ENCODE results near the gene B4GAT1. TPM values are rescaled to one million over a fixed set of nuclear protein-coding genes. Genes with fewer than 3 reads are reported as not detected.

Gene B4GAT1
- total and polyA plus RNA-seq, 9 of the 15 experiments (the other 6 are each of a cell fraction or from before 2014, with no cell fraction given), result 0.86 to 9.5 (median 3.8) TPM

GRCh38 chr11:66311965-66312548 is 35.4 kb downstream of the B4GAT1 start (continued):
- TF ChIP-seq RREB1 (CRISPR knock-in tag; IDR thresholded peaks at IDR 0.05) (no peak), KDM2B (CRISPR knock-in tag; IDR thresholded peaks at IDR 0.05) (0 out of 2 replicates have a peak, but pooled peaks have one; percentile 51), POLR2B (IDR thresholded peaks at IDR 0.05; ENCODE audit: low read depth, partially characterized antibody) (no peak), ZNF740 (CRISPR knock-in tag; IDR thresholded peaks at IDR 0.05) (no peak), ZNF740 (tag; IDR thresholded peaks at IDR 0.05) (no peak), STAT5B (CRISPR knock-in tag; IDR thresholded peaks at IDR 0.05) (no peak), POLR2A (conservative IDR thresholded peaks at IDR 0.05) (no peak; the same call in 1 of the 2 replicates), SAP30 (IDR thresholded peaks at IDR 0.05; ENCODE audit: borderline replicate concordance, insufficient read depth, low read depth, low read length, poor library complexity, severe bottlenecking) (peak; percentile 55), RBM14 (IDR thresholded peaks at IDR 0.05; ENCODE audit: borderline replicate concordance, insufficient read depth, low read depth, low read length) (no peak), SETDB1 (IDR thresholded peaks at IDR 0.05; ENCODE audit: low read length) (no peak), TEAD4 (IDR thresholded peaks at IDR 0.05; ENCODE audit: low read length) (no peak), TEAD4 (CRISPR knock-in tag; IDR thresholded peaks at IDR 0.05; ENCODE audit: borderline replicate concordance) (no peak), GTF2A2 (tag; IDR thresholded peaks at IDR 0.05) (no peak), USF2 (CRISPR knock-in tag; IDR thresholded peaks at IDR 0.05) (no peak), TCF7L2 (IDR thresholded peaks at IDR 0.05; ENCODE audit: low read depth, low read length) (no peak), KLF16 (IDR thresholded peaks at IDR 0.05) (no peak), CHD1 (IDR thresholded peaks at IDR 0.05; ENCODE audit: low read length) (no peak)
